K562 (cell line): ENCODE data around the gene KDM2A. TPM values are rescaled to one million over a fixed set of nuclear protein-coding genes. Genes with fewer than 3 reads are reported as not detected.

Experiments
- ATF6 ChIP-seq: sonication (generic); formaldehyde crosslinking; IDR thresholded peaks from 2 replicates; pipeline ENCODE4 v1.4.0; 2020; ENCODE audit warnings: mild to moderate bottlenecking, missing genetic modification reagents
- BCLAF1 ChIP-seq, 2 experiments: fragments of 450-650 bp in 1 of 2; IDR thresholded peaks; 2 replicates each; pipeline ENCODE4 v1.6.1; 2011 to 2017; ENCODE audit warnings: low read depth in 2 of 2, antibody characterized with exemption in 1 of 2, borderline replicate concordance in 1 of 2, low read length in 1 of 2, mild to moderate bottlenecking in 1 of 2, mixed read lengths in 1 of 2; ENCODE audit not compliant: control insufficient read depth in 1 of 2
- CREB1 ChIP-seq, 2 experiments: sonication (generic) in 1 of 2; formaldehyde crosslinking in 1 of 2; IDR thresholded peaks; 2 replicates each; pipeline versions ENCODE4 v1.6.1 to v1.8.0; 2012 to 2022; ENCODE audit warnings: inconsistent platforms in 1 of 2, mild to moderate bottlenecking in 1 of 2, missing genetic modification reagents in 1 of 2, moderate library complexity in 1 of 2
- ELF2 ChIP-seq: fragments of 250-450 bp; sonication (Bioruptor Pico); IDR thresholded peaks from 2 replicates; pipeline ENCODE4 v1.5.0; 2021; ENCODE audit warnings: mild to moderate bottlenecking
- EP300 ChIP-seq: IDR thresholded peaks from 2 replicates; pipeline ENCODE4 v1.6.1; 2012; ENCODE audit warnings: low read length, improper control_type of control experiment
- GABPA ChIP-seq: fragments of 200-800 bp; sonication (Bioruptor generic); conservative IDR thresholded peaks from 2 replicates; pipeline ENCODE4 v1.6.1; 2016; ENCODE audit warnings: low read depth, missing genetic modification characterization, missing compliant biosample characterization
- KHSRP ChIP-seq: fragments of 450-650 bp; IDR thresholded peaks from 2 replicates; pipeline ENCODE4 v1.6.1; 2017
- PATZ1 ChIP-seq: fragments of 250-450 bp; sonication (Bioruptor Pico); IDR thresholded peaks from 2 replicates; pipeline ENCODE4 v1.5.0; 2020; ENCODE audit warnings: mild to moderate bottlenecking, borderline replicate concordance
- PBX2 ChIP-seq, 2 experiments: IDR thresholded peaks in 1 of 2; conservative IDR thresholded peaks in 1 of 2; 2 replicates each; pipeline ENCODE4 v1.6.1; 2016; ENCODE audit warnings: low read depth in 2 of 2, mild to moderate bottlenecking in 1 of 2, missing compliant biosample characterization in 1 of 2, missing genetic modification characterization in 1 of 2, moderate library complexity in 1 of 2
- PTBP1 ChIP-seq: fragments of 200-400 bp; formaldehyde crosslinking; IDR thresholded peaks from 2 replicates; pipeline ENCODE4 v1.6.1; 2017; ENCODE audit warnings: low read depth, low read length
- RAD21 ChIP-seq, 2 experiments: fragments of 250-450 bp in 1 of 2; fragments of 450-650 bp in 1 of 2; sonication (Bioruptor Pico) in 1 of 2; formaldehyde crosslinking in 1 of 2; IDR thresholded peaks in 1 of 2; conservative IDR thresholded peaks in 1 of 2; 2 replicates each; pipeline versions ENCODE4 v1.4.0 to v1.8.0; 2020 to 2022; ENCODE audit warnings: mild to moderate bottlenecking in 2 of 2, moderate library complexity in 1 of 2
- STAT5A ChIP-seq: IDR thresholded peaks from 2 replicates; pipeline ENCODE4 v1.6.1; 2012; ENCODE audit warnings: low read length, inconsistent platforms, borderline replicate concordance
- THRB ChIP-seq: fragments of 450-650 bp; formaldehyde crosslinking; conservative IDR thresholded peaks from 2 replicates; pipeline ENCODE4 v1.4.0; 2022; ENCODE audit warnings: mild to moderate bottlenecking, missing genetic modification characterization
- ZNF511 ChIP-seq: sonication (generic); formaldehyde crosslinking; IDR thresholded peaks from 2 replicates; pipeline ENCODE4 v1.8.0; 2022; ENCODE audit warnings: mild to moderate bottlenecking, missing genetic modification reagents
- polyA plus RNA-seq, 8 experiments: library from polyadenylated mRNA; depleted of rRNA in 4 of 8; stranded (reverse) in 5 of 8; unstranded in 3 of 8; fragments of >200 nt; fragmentation: Nextera tagmentation in 2 of 8; fragmentation: Illumina TruSeq in 1 of 8; extraction: Ambion mirVana in 2 of 8; extraction: Trizol in 1 of 8; gene quantifications; 2 replicates each; pipeline versions ENCODE4 v1.2.1 to v1.2.3, GENCODE V29; 2011 to 2014; ENCODE audit warnings: inconsistent platforms in 1 of 8, missing spikeins in 1 of 8
- total RNA-seq, 7 experiments: library from RNA; depleted of rRNA in 6 of 7; stranded (reverse); fragments of >200 nt in 6 of 7; fragmentation: Illumina TruSeq in 2 of 7; extraction: Trizol in 2 of 7; gene quantifications; 2 replicates each; pipeline versions ENCODE4 v1.2.1 to v1.2.3, GENCODE V29; 2011 to 2021; ENCODE audit warnings: low replicate concordance in 1 of 7

Gene KDM2A
- total and polyA plus RNA-seq, 9 of the 15 experiments (the other 6 are each of a cell fraction or from before 2014, with no cell fraction given) = 5.0 to 39.3 (median 21.3) TPM

GRCh38 chr11:67276781-67277230 lies 157.7 kb downstream of the KDM2A start (continued):
- TF ChIP-seq BCLAF1 (IDR thresholded peaks at IDR 0.05; ENCODE audit: borderline replicate concordance in 1 of 2, control insufficient read depth in 1 of 2, low read depth in 2 of 2, low read length in 1 of 2) (no peak), CREB1 (IDR thresholded peaks at IDR 0.05) (no peak), CREB1 (CRISPR knock-in tag; IDR thresholded peaks at IDR 0.05) (0 out of 2 replicates have a peak, but pooled peaks have one; percentile 37), RAD21 (CRISPR knock-in tag; conservative IDR thresholded peaks at IDR 0.05 in 1 of 2, IDR thresholded peaks at IDR 0.05 in 1 of 2) (peak; percentile 62 to 71), EP300 (no peak), GABPA (tag) (no peak), ATF6 (CRISPR knock-in tag) (no peak), ZNF511 (CRISPR knock-in tag) (no peak; the same call in 1 of the 2 replicates), PTBP1 (no peak), THRB (CRISPR knock-in tag) (no peak), ELF2 (CRISPR knock-in tag) (no peak), STAT5A (no peak), PBX2 (CRISPR knock-in tag; IDR thresholded peaks at IDR 0.05; ENCODE audit: low read depth) (no peak), PBX2 (tag; conservative IDR thresholded peaks at IDR 0.05; ENCODE audit: low read depth) (no peak), KHSRP (no peak), PATZ1 (CRISPR knock-in tag) (no peak)
